Uterus (tissue), 4 donors: Measurements from ENCODE around the gene SH2B2. TPM values are rescaled to one million over a fixed set of nuclear protein-coding genes. Genes with fewer than 3 reads are reported as not detected.

Source experiments
- DNase-seq, 2 donors: peaks; one replicate each; pipeline ENCODE4 v3.0.0-alpha.2; 2019 to 2020
- H3K27ac ChIP-seq, 2 donors: fragments of 200-600 bp; sonication (generic); 1 replicate in 1 of 2; 2 replicates in 1 of 2; pipeline ENCODE4 v1.5.1; 2016 to 2018
- H3K27me3 ChIP-seq, 2 donors: fragments of 200-600 bp; sonication (generic); one replicate each; pipeline ENCODE4 v1.5.1; 2018 to 2019; ENCODE audit warnings: control low read depth in 1 of 2
- H3K36me3 ChIP-seq, 2 donors: fragments of 200-600 bp; sonication (generic); one replicate each; pipeline ENCODE4 v1.5.1; 2019; ENCODE audit warnings: control low read depth in 1 of 2
- H3K4me1 ChIP-seq, 2 donors: fragments of 200-600 bp; sonication (generic); one replicate each; pipeline ENCODE4 v1.5.1; 2018 to 2019; ENCODE audit warnings: control low read depth in 1 of 2
- H3K4me3 ChIP-seq, 2 donors: fragments of 200-600 bp; sonication (generic); 1 replicate in 1 of 2; 2 replicates in 1 of 2; pipeline ENCODE4 v1.5.1; 2018 to 2019; ENCODE audit warnings: mild to moderate bottlenecking in 1 of 2
- H3K9me3 ChIP-seq, 2 donors: fragments of 200-600 bp; sonication (generic); one replicate each; pipeline ENCODE4 v1.5.1; 2019; ENCODE audit warnings: control low read depth in 1 of 2
- CTCF ChIP-seq, 4 experiments: fragments of 200-600 bp in 2 of 4; fragments of 450-650 bp in 2 of 4; sonication (generic) in 2 of 4; IDR thresholded peaks; one replicate each; pipeline ENCODE4 v1.5.1; 2016 to 2019; ENCODE audit warnings: antibody characterized with exemption in 4 of 4, mild to moderate bottlenecking in 2 of 4, moderate library complexity in 1 of 4
- POLR2A ChIP-seq, 2 donors: fragments of 450-650 bp; IDR thresholded peaks; one replicate each; pipeline ENCODE4 v1.6.1; 2016; ENCODE audit warnings: antibody characterized with exemption in 2 of 2, mild to moderate bottlenecking in 1 of 2, moderate library complexity in 1 of 2
- intact Hi-C: fragments of 100-400 bp; cut with DNase I; formaldehyde crosslinking; loops from one replicate; pipeline ENCODE4 v1.15.1; 2023; ENCODE audit warnings: low total_unique reads
- total RNA-seq, 4 donors: library from RNA; depleted of rRNA in 3 of 4; stranded (reverse); fragments of >200 nt in 3 of 4; gene quantifications; one replicate each; pipeline versions ENCODE4 v1.1.0 to v1.2.4, GENCODE V29; 2014 to 2023
- donor health status: DM: yes; HTN: yes; CAD: no.

SH2B2 gene
- total RNA-seq, 4 donors from 2014 or later: 0.77 to 13.8 (median 9.4) TPM; not detected in 1

- intact Hi-C loops: no loop called here
- TF ChIP-seq POLR2A (IDR thresholded peaks at IDR 0.05) (no peak), CTCF (IDR thresholded peaks at IDR 0.05) (no peak)
- Histone ChIP-seq H3K9me3 (no peaks in the 10 kb centered on the region), H3K4me1 (no peaks in the 10 kb centered on the region), H3K4me3 (no peak overlapping the region), H3K27me3 (no peaks in the 10 kb centered on the region), H3K27ac (no peak overlapping the region), H3K36me3 (no peaks in the 10 kb centered on the region)
- no peak for DNase-seq
These were observed 4.6 kb downstream of the SH2B2 start for GRCh38 chr7:102291056-102291915.

GRCh38 chr7:102291916-102292267, 5.2 kb downstream of the SH2B2 start:
- no peak overlapping the region for H3K4me3 ChIP-seq
- H3K27ac ChIP-seq: no peak overlapping the region
- no peak for DNase-seq
- no peak for TF ChIP-seq CTCF (IDR thresholded peaks at IDR 0.05)
- no peak for TF ChIP-seq POLR2A (IDR thresholded peaks at IDR 0.05)
- no peaks in the 10 kb centered on the region for H3K4me1 ChIP-seq
- no peaks in the 10 kb centered on the region for H3K9me3 ChIP-seq
- no peaks in the 10 kb centered on the region for H3K27me3 ChIP-seq
- H3K36me3 ChIP-seq: no peaks in the 10 kb centered on the region
- intact Hi-C loops: no loop called here

GRCh38 chr7:102292813-102293798, 6.4 kb downstream of the SH2B2 start:
- Histone ChIP-seq H3K27ac (no peak overlapping the region), H3K9me3 (no peaks in the 10 kb centered on the region), H3K4me3 (no peak overlapping the region), H3K36me3 (no peaks in the 10 kb centered on the region), H3K4me1 (no peaks in the 10 kb centered on the region), H3K27me3 (no peaks in the 10 kb centered on the region)
- TF ChIP-seq CTCF (IDR thresholded peaks at IDR 0.05): no peak
- no peak for TF ChIP-seq POLR2A (IDR thresholded peaks at IDR 0.05)
- intact Hi-C loops: no loop called here
- no peak for DNase-seq

GRCh38 chr7:102294589-102294988, 7.9 kb downstream of the SH2B2 start:
- Histone ChIP-seq H3K4me3 (no peak overlapping the region), H3K27ac (no peak overlapping the region), H3K27me3 (no peaks in the 10 kb centered on the region), H3K36me3 (no peaks in the 10 kb centered on the region), H3K4me1 (no peaks in the 10 kb centered on the region), H3K9me3 (no peaks in the 10 kb centered on the region)
- no peak for TF ChIP-seq POLR2A (IDR thresholded peaks at IDR 0.05)
- TF ChIP-seq CTCF (IDR thresholded peaks at IDR 0.05): no peak
- intact Hi-C loops: no loop called here
- no peak for DNase-seq
